Sigmoid colon (tissue), 4 donors: Measurements from ENCODE around the gene KLHL7.

ENCODE experiments used
- CTCF ChIP-seq, 4 experiments: fragments of 450-650 bp in 3 of 4; fragments of 200-600 bp in 1 of 4; IDR thresholded peaks; one replicate each; pipeline ENCODE4 v1.5.1; 2016 to 2019; ENCODE audit warnings: antibody characterized with exemption in 4 of 4, mild to moderate bottlenecking in 3 of 4, moderate library complexity in 2 of 4
- POLR2A ChIP-seq, 2 donors: fragments of 450-650 bp; IDR thresholded peaks; one replicate each; pipeline ENCODE4 v1.6.1; 2016; ENCODE audit warnings: antibody characterized with exemption in 2 of 2, mild to moderate bottlenecking in 2 of 2, moderate library complexity in 2 of 2
- POLR2AphosphoS5 ChIP-seq, 4 donors: sonication (generic); formaldehyde crosslinking; IDR thresholded peaks; one replicate each; pipeline ENCODE4 v1.6.1; 2017; ENCODE audit warnings: antibody characterized with exemption in 4 of 4

DNA sequence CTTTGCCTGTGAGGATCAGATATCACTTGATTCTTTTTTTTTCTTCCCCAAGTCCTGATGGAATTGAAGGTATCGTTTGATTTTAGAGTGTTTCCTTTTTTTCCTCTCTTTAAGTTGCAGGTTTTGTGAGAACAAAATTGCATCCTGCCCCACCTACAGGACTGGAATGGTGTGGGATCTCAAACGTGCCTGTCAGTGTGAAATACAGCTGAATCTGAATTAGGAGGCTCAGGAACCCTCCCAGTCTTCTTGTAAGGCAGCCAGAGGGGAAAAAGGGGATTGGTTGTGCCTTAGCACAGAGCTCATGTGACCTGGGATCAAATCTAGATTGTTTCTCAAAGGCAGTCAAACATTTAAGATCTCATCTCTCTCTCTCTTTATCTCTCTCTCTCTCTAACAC lies 32.7 kb upstream of the KLHL7 start:
- TF ChIP-seq CTCF (IDR thresholded peaks at IDR 0.05) (no peak), POLR2AphosphoS5 (IDR thresholded peaks at IDR 0.05) (no peak), POLR2A (IDR thresholded peaks at IDR 0.05) (no peak)
